ENCODE measurements around the gene EPB41L4B. TPM values are rescaled to one million over a fixed set of nuclear protein-coding genes. Genes with fewer than 3 reads are reported as not detected.

Gene EPB41L4B
- total RNA-seq, 1 donor from 2014 or later = 0.41 TPM

DNA sequence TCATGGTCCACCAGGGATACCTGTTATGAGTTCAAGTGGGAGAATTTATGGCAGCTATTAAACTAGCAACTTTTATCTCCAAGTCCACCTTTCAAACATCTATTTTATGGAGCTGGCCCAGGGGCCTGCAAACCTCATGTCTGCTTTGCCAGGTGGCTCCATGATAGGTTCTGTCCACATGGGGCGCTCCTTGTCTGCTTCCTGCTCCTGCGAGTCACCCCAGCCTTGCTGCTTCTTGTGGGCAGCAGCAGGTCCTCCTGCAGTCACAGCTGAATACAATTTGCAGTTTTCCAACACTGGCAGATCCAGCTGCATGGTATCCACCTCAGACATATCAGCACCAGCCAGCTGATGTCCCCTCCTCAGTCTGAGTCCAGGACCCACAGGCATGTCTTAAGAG is 114.2 kb downstream of the EPB41L4B start:
- Mint-ChIP-seq H3K27me3 (ENCODE audit: unreplicated experiment) (no peaks in the 10 kb centered on the region), H3K9me3 (ENCODE audit: unreplicated experiment) (no peaks in the 10 kb centered on the region), H3K27ac (ENCODE audit: unreplicated experiment) (no peak overlapping the region), H3K36me3 (ENCODE audit: low read depth, unreplicated experiment) (no peaks in the 10 kb centered on the region), H3K4me1 (ENCODE audit: unreplicated experiment) (no peaks in the 10 kb centered on the region), H3K4me3 (ENCODE audit: unreplicated experiment) (no peak overlapping the region)
- DNase-seq (ENCODE audit: low spot score) = no peak
- TF ChIP-seq CTCF (IDR thresholded peaks at IDR 0.05; ENCODE audit: unreplicated experiment) = no peak

DNA sequence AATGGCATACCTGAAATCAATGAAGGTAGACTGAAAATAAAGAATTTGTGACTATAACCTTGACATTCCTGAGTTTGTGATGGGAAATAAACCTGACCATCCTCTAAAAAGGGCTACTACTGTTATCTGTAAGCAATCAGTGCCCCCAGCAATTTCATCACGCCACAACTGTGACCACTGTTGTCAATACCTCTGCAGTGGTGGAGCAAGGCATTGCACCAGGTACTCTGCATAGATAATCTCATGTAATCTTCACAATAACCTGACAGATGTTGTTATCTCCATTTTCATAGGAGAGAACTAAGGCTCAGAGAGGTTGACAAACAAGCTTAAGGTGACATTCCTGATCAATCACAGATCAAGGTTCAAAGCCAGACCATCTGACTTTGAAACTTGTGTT is 115.3 kb downstream of the EPB41L4B start:
- H3K4me3 Mint-ChIP-seq (ENCODE audit: unreplicated experiment) = no peak overlapping the region
- no peaks in the 10 kb centered on the region for H3K36me3 Mint-ChIP-seq (ENCODE audit: low read depth, unreplicated experiment)
- no peak for DNase-seq (ENCODE audit: low spot score)
- no peak for TF ChIP-seq CTCF (IDR thresholded peaks at IDR 0.05; ENCODE audit: unreplicated experiment)
- H3K9me3 Mint-ChIP-seq (ENCODE audit: unreplicated experiment) = no peaks in the 10 kb centered on the region
- no peaks in the 10 kb centered on the region for H3K27me3 Mint-ChIP-seq (ENCODE audit: unreplicated experiment)
- H3K27ac Mint-ChIP-seq (ENCODE audit: unreplicated experiment) = no peak overlapping the region
- H3K4me1 Mint-ChIP-seq (ENCODE audit: unreplicated experiment) = no peaks in the 10 kb centered on the region

- TF ChIP-seq CTCF (IDR thresholded peaks at IDR 0.05; ENCODE audit: unreplicated experiment) = no peak
- H3K9me3 Mint-ChIP-seq (ENCODE audit: unreplicated experiment) = no peaks in the 10 kb centered on the region
- no peak overlapping the region for H3K27ac Mint-ChIP-seq (ENCODE audit: unreplicated experiment)
- no peak overlapping the region for H3K4me3 Mint-ChIP-seq (ENCODE audit: unreplicated experiment)
- no peaks in the 10 kb centered on the region for H3K4me1 Mint-ChIP-seq (ENCODE audit: unreplicated experiment)
- no peak for DNase-seq (ENCODE audit: low spot score)
- H3K27me3 Mint-ChIP-seq (ENCODE audit: unreplicated experiment) = no peaks in the 10 kb centered on the region
- no peaks in the 10 kb centered on the region for H3K36me3 Mint-ChIP-seq (ENCODE audit: low read depth, unreplicated experiment)
These were observed 117.0 kb downstream of the EPB41L4B start for GRCh38 chr9:109203761-109204360.

DNA sequence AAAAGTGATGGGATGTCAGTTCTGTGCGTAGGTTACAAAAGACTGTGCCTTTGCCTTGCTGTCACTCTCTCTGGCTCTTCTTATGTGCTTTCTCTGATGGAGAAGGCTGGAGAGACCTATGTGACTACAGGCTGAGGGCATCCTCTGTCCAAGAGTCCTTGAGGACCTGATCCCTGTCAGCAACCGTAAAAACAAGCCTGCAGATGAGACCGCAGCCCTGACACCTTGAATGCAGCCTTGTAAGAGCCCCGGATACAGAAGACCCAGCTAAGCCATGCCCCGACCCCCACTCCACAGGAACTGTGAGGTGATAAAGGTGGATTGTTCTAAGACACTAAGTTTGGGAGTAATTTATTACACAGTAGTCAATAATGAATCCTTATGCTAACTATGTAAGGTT is 121.2 kb downstream of the EPB41L4B start:
- Mint-ChIP-seq H3K4me1 (ENCODE audit: unreplicated experiment) (no peaks in the 10 kb centered on the region), H3K27me3 (ENCODE audit: unreplicated experiment) (no peaks in the 10 kb centered on the region), H3K9me3 (ENCODE audit: unreplicated experiment) (no peaks in the 10 kb centered on the region), H3K4me3 (ENCODE audit: unreplicated experiment) (no peak overlapping the region), H3K27ac (ENCODE audit: unreplicated experiment) (no peak overlapping the region), H3K36me3 (ENCODE audit: low read depth, unreplicated experiment) (no peaks in the 10 kb centered on the region)
- TF ChIP-seq CTCF (IDR thresholded peaks at IDR 0.05; ENCODE audit: unreplicated experiment) = no peak
- DNase-seq (ENCODE audit: low spot score) = no peak

GRCh38 chr9:109198736-109199382 is 122.0 kb downstream of the EPB41L4B start:
- DNase-seq (ENCODE audit: low spot score) = no peak
- Mint-ChIP-seq H3K9me3 (ENCODE audit: unreplicated experiment) (no peaks in the 10 kb centered on the region), H3K36me3 (ENCODE audit: low read depth, unreplicated experiment) (no peaks in the 10 kb centered on the region), H3K4me1 (ENCODE audit: unreplicated experiment) (no peaks in the 10 kb centered on the region), H3K4me3 (ENCODE audit: unreplicated experiment) (no peak overlapping the region), H3K27ac (ENCODE audit: unreplicated experiment) (no peak overlapping the region), H3K27me3 (ENCODE audit: unreplicated experiment) (no peaks in the 10 kb centered on the region)
- no peak for TF ChIP-seq CTCF (IDR thresholded peaks at IDR 0.05; ENCODE audit: unreplicated experiment)
